ENCODE data around the gene RAD51B.

- no peak for TF ChIP-seq CTCF (IDR thresholded peaks at IDR 0.05)
- TF ChIP-seq POLR2A (IDR thresholded peaks at IDR 0.05), result no peak
Observed at GRCh38 chr14:68139431-68140075, 320.0 kb downstream of the RAD51B start.
